K562 (cell line): Measurements from ENCODE around the gene ZNF609. TPM values are rescaled to one million over a fixed set of nuclear protein-coding genes. Genes with fewer than 3 reads are reported as not detected.

Experiments
- BHLHE40 ChIP-seq: IDR thresholded peaks from 2 replicates; pipeline ENCODE4 v1.6.1; 2011; ENCODE audit warnings: low read length, improper control_type of control experiment
- GATAD2B ChIP-seq: fragments of 450-650 bp; IDR thresholded peaks from 2 replicates; pipeline ENCODE4 v1.6.1; 2017; ENCODE audit warnings: mild to moderate bottlenecking, borderline replicate concordance
- GTF2F1 ChIP-seq: IDR thresholded peaks from 2 replicates; pipeline ENCODE4 v1.6.1; 2011; ENCODE audit warnings: low read depth, low read length, improper control_type of control experiment
- HLTF ChIP-seq: fragments of 450-650 bp; IDR thresholded peaks from 2 replicates; pipeline ENCODE4 v1.6.1; 2016
- HMGN3 ChIP-seq: IDR thresholded peaks from 2 replicates; pipeline ENCODE4 v1.6.1; 2011; ENCODE audit warnings: borderline replicate concordance, low read depth, mild to moderate bottlenecking, mixed read lengths, low read length; ENCODE audit not compliant: insufficient read length; ENCODE audit errors: extremely low read depth
- MTA3 ChIP-seq: fragments of 450-650 bp; formaldehyde crosslinking; IDR thresholded peaks from 2 replicates; pipeline ENCODE4 v1.6.1; 2017; ENCODE audit warnings: mild to moderate bottlenecking, borderline replicate concordance
- MXD1 ChIP-seq: fragments of 250-450 bp; sonication (Bioruptor Pico); IDR thresholded peaks from 2 replicates; pipeline ENCODE4 v1.8.0; 2021; ENCODE audit warnings: borderline replicate concordance, mild to moderate bottlenecking, moderate library complexity; ENCODE audit not compliant: poor library complexity, severe bottlenecking
- NFIC ChIP-seq: fragments of 450-650 bp; IDR thresholded peaks from 2 replicates; pipeline ENCODE4 v1.6.1; 2017; ENCODE audit warnings: mild to moderate bottlenecking, inconsistent platforms
- NR3C1 ChIP-seq: sonication (generic); formaldehyde crosslinking; IDR thresholded peaks from 2 replicates; pipeline ENCODE4 v1.8.1; 2022; ENCODE audit warnings: missing genetic modification reagents
- PREB ChIP-seq: sonication (generic); formaldehyde crosslinking; IDR thresholded peaks from 2 replicates; pipeline ENCODE4 v1.8.1; 2023; ENCODE audit warnings: mild to moderate bottlenecking, missing genetic modification reagents
- RFX7 ChIP-seq: fragments of 250-450 bp; sonication (Bioruptor Pico); IDR thresholded peaks from 2 replicates; pipeline ENCODE4 v1.5.1; 2021; ENCODE audit warnings: mild to moderate bottlenecking
- SAFB2 ChIP-seq: fragments of 200-400 bp; formaldehyde crosslinking; IDR thresholded peaks from 2 replicates; pipeline ENCODE4 v1.6.1; 2018; ENCODE audit warnings: borderline replicate concordance, low read length, low read depth, moderate library complexity; ENCODE audit not compliant: severe bottlenecking
- ZNF263 ChIP-seq: sonication (generic); formaldehyde crosslinking; IDR thresholded peaks from 2 replicates; pipeline ENCODE4 v1.8.0; 2022; ENCODE audit warnings: mild to moderate bottlenecking, missing genetic modification reagents, borderline replicate concordance
- ZNF668 ChIP-seq: fragments of 250-450 bp; sonication (Bioruptor Pico); IDR thresholded peaks from 2 replicates; pipeline ENCODE4 v1.8.0; 2022; ENCODE audit warnings: mild to moderate bottlenecking, inconsistent platforms
- polyA plus RNA-seq, 8 experiments: library from polyadenylated mRNA; depleted of rRNA in 4 of 8; stranded (reverse) in 5 of 8; unstranded in 3 of 8; fragments of >200 nt; fragmentation: Nextera tagmentation in 2 of 8; fragmentation: Illumina TruSeq in 1 of 8; extraction: Ambion mirVana in 2 of 8; extraction: Trizol in 1 of 8; gene quantifications; 2 replicates each; pipeline versions ENCODE4 v1.2.1 to v1.2.3, GENCODE V29; 2011 to 2014; ENCODE audit warnings: inconsistent platforms in 1 of 8, missing spikeins in 1 of 8
- total RNA-seq, 7 experiments: library from RNA; depleted of rRNA in 6 of 7; stranded (reverse); fragments of >200 nt in 6 of 7; fragmentation: Illumina TruSeq in 2 of 7; extraction: Trizol in 2 of 7; gene quantifications; 2 replicates each; pipeline versions ENCODE4 v1.2.1 to v1.2.3, GENCODE V29; 2011 to 2021; ENCODE audit warnings: low replicate concordance in 1 of 7
- TF ChIP-seq, protein P1 (sequence below), 2 experiments: fragments of 450-650 bp; IDR thresholded peaks; 2 replicates each; pipeline ENCODE4 v1.6.1; 2016; ENCODE audit warnings: mild to moderate bottlenecking in 2 of 2, borderline replicate concordance in 1 of 2, low read depth in 1 of 2, moderate library complexity in 1 of 2
- TF ChIP-seq, protein P2 (sequence below): fragments of 250-450 bp; sonication (Bioruptor Pico); IDR thresholded peaks from 2 replicates; pipeline ENCODE4 v1.4.0; 2020; ENCODE audit warnings: mild to moderate bottlenecking, moderate library complexity

Gene ZNF609
- total and polyA plus RNA-seq, 9 of the 15 experiments (the other 6 are each of a cell fraction or from before 2014, with no cell fraction given): 3.0 to 38.7 (median 17.8) TPM

GRCh38 chr15:64460206-64460723, at the start of gene ZNF609 (continued):
- TF ChIP-seq, protein P1, sequence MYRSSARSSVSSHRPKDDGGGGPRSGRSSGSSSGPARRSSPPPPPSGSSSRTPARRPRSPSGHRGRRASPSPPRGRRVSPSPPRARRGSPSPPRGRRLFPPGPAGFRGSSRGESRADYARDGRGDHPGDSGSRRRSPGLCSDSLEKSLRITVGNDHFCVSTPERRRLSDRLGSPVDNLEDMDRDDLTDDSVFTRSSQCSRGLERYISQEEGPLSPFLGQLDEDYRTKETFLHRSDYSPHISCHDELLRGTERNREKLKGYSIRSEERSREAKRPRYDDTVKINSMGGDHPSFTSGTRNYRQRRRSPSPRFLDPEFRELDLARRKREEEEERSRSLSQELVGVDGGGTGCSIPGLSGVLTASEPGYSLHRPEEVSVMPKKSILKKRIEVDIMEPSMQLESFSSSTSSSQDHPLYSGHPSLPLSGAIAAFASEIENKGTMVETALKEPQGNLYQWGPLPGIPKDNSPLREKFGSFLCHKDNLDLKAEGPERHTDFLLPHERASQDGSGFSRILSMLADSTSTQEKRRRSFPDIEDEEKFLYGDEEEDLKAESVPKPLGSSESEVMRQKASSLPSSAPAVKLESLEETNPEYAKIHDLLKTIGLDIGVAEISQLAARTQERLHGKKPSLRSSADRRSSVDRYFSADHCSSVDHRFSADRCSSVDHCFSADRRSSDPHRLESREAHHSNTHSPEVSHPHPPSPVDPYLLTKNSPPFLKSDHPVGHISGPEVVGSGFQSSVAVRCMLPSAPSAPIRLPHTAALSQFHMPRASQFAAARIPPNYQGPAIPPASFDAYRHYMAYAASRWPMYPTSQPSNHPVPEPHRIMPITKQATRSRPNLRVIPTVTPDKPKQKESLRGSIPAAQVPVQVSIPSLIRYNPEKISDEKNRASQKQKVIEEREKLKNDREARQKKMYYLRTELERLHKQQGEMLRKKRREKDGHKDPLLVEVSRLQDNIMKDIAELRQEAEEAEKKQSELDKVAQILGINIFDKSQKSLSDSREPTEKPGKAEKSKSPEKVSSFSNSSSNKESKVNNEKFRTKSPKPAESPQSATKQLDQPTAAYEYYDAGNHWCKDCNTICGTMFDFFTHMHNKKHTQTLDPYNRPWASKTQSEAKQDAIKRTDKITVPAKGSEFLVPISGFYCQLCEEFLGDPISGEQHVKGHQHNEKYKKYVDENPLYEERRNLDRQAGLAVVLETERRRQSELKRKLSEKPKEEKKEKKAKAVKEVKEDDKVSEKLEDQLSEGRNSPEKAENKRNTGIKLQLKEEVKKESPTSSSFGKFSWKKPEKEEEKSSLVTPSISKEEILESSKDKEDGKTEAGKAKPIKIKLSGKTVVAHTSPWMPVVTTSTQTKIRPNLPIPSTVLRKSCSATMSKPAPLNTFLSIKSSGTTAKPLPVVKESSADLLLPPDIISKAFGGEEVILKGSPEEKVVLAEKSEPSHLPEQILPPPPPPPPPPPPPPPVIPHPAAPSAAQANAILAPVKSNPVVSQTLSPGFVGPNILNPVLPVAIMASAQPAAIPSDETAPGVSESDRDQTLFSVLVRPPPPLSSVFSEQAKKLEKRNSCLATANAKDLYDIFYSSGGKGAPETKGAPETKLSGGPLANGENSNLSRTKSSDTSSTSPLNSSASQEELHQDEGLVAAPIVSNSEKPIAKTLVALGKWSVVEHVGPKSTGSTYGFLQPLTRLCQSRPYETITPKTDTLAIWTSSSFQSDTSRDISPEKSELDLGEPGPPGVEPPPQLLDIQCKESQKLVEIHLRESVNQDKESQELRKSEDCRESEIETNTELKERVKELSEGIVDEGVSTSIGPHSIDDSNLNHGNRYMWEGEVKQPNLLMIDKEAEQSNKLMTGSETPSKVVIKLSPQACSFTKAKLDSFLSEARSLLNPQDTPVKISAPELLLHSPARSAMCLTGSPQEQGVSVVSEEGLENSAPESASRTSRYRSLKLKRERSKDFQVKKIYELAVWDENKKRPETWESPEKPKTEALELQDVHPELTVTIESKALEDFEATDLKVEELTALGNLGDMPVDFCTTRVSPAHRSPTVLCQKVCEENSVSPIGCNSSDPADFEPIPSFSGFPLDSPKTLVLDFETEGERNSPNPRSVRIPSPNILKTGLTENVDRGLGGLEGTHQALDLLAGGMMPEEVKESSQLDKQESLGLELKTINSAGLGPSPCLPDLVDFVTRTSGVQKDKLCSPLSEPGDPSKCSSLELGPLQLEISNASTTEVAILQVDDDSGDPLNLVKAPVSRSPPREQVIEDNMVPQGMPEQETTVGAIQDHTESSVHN (IDR thresholded peaks at IDR 0.05; ENCODE audit: borderline replicate concordance in 1 of 2, low read depth in 1 of 2): no peak
- no peak for TF ChIP-seq MXD1 (CRISPR knock-in tag)
- peak; percentile 91 for TF ChIP-seq HMGN3
- TF ChIP-seq SAFB2: no peak
- TF ChIP-seq, protein P2, sequence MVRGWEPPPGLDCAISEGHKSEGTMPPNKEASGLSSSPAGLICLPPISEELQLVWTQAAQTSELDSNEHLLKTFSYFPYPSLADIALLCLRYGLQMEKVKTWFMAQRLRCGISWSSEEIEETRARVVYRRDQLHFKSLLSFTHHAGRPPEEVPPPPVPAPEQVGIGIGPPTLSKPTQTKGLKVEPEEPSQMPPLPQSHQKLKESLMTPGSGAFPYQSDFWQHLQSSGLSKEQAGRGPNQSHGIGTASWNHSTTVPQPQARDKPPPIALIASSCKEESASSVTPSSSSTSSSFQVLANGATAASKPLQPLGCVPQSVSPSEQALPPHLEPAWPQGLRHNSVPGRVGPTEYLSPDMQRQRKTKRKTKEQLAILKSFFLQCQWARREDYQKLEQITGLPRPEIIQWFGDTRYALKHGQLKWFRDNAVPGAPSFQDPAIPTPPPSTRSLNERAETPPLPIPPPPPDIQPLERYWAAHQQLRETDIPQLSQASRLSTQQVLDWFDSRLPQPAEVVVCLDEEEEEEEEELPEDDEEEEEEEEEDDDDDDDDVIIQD (CRISPR knock-in tag): no peak
- peak; percentile 48; the same call in 1 of the 2 replicates for TF ChIP-seq BHLHE40
- TF ChIP-seq ZNF668 (CRISPR knock-in tag): 0 out of 2 replicates have a peak, but pooled peaks have one; percentile 20
- no peak for TF ChIP-seq PREB (CRISPR knock-in tag)
- peak; percentile 89 for TF ChIP-seq GATAD2B
- TF ChIP-seq ZNF263 (CRISPR knock-in tag): no peak; the same call in 1 of the 2 replicates
- TF ChIP-seq NFIC: 0 out of 2 replicates have a peak, but pooled peaks have one; percentile 11
- no peak for TF ChIP-seq HLTF
- TF ChIP-seq RFX7 (CRISPR knock-in tag): no peak
- no peak for TF ChIP-seq NR3C1 (CRISPR knock-in tag)
- TF ChIP-seq GTF2F1: no peak
- peak; percentile 89 for TF ChIP-seq MTA3
